ENCODE measurements around the gene TESPA1. TPM values are rescaled to one million over a fixed set of nuclear protein-coding genes. Genes with fewer than 3 reads are reported as not detected.

Gene TESPA1
- 1 to 10 TPM; 1.1 to 4.6 (median 2.6) TPM for total RNA-seq

DNA sequence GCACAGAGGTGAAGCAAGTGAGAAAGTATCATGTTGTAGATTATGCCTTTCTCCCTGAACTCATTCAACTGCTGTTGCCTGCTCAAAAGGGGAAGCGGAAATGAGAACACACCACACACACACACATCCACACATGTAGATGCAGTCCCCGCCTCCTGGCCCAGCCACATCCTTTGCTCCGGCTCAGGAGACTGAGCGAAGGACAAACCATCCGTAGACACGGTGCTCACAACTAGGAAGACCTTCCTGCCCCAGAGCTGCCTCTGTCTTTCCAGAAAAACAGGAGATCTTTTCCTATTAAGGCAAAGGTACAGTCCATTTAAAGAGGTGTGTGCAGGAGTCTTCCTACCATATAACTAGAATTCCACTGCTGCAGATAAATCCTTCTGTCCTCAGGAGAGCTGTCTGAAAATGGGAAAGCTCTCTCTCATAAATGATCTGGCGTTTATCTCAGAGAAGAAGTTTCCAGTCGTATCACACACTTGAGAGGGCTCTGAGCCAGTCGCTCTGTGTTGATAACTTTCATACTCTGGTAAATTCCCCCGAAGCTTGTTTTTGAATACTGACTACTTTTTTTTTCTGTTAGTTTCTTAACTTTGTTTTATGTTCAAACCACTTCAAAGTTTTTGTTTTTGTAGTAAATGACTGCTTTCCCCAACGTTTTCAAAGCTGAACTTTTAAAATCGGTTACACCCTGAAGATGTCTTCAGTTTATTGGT, at the start of gene TESPA1:
TSS of gene TESPA1 (minus strand) at position 105 of the 719 bp plus-strand sequence. CDS start 10,200 bp downstream, outside the sequence.
- intact Hi-C loops (cut with DNase I) = no loop called here
- Histone ChIP-seq H3K36me3 (no peaks in the 10 kb centered on the region), H3K4me1 (peaks cover 0 to 13% (median 10%) of the 10 kb centered on the region in 4 donors), H3K9me3 (no peaks in the 10 kb centered on the region), H3K27ac (replicated peaks in 1 of 4) (no peak within 1 kb of the TSS), H3K27me3 (no peaks in the 10 kb centered on the region), H3K4me3 (no peak within 1 kb of the TSS)
- no peak for TF ChIP-seq POLR2A (IDR thresholded peaks at IDR 0.05; ENCODE audit: low read depth)
- TF ChIP-seq CTCF (IDR thresholded peaks at IDR 0.05) = no peak
- no peak for TF ChIP-seq EP300 (IDR thresholded peaks at IDR 0.05)
- TF ChIP-seq POLR2AphosphoS5 (IDR thresholded peaks at IDR 0.05) = no peak
- no peak for DNase-seq (ENCODE audit: extremely low spot score)
- 36% methylated on average over 11 of the region's 12 CpGs for WGBS

- DNase-seq (ENCODE audit: extremely low spot score) = no peak
- Histone ChIP-seq H3K4me1 (no peaks in the 10 kb centered on the region), H3K27ac (replicated peaks in 1 of 4) (no peak overlapping the region), H3K9me3 (no peaks in the 10 kb centered on the region), H3K27me3 (peaks cover 0 to 24% (median 2%) of the 10 kb centered on the region in 4 donors), H3K4me3 (no peak overlapping the region), H3K36me3 (no peaks in the 10 kb centered on the region)
- 54% methylated on average over 2 of the region's 6 CpGs for WGBS
- intact Hi-C loops (cut with DNase I) = no loop called here
- TF ChIP-seq POLR2A (IDR thresholded peaks at IDR 0.05; ENCODE audit: low read depth) (no peak), EP300 (IDR thresholded peaks at IDR 0.05) (no peak), CTCF (IDR thresholded peaks at IDR 0.05) (no peak), POLR2AphosphoS5 (IDR thresholded peaks at IDR 0.05) (no peak)
Observed at GRCh38 chr12:55034218-55034617, 49.7 kb upstream of the TESPA1 start.

GRCh38 chr12:55025508-55025907, 40.9 kb upstream of the TESPA1 start:
- Histone ChIP-seq H3K4me3 (no peak overlapping the region), H3K9me3 (no peaks in the 10 kb centered on the region), H3K36me3 (no peaks in the 10 kb centered on the region), H3K27me3 (peaks cover 0 to 28% (median 2%) of the 10 kb centered on the region in 4 donors), H3K27ac (replicated peaks in 1 of 4) (no peak overlapping the region), H3K4me1 (no peaks in the 10 kb centered on the region)
- no peak for DNase-seq (ENCODE audit: extremely low spot score)
- intact Hi-C loops (cut with DNase I) = no loop called here
- TF ChIP-seq POLR2A (IDR thresholded peaks at IDR 0.05; ENCODE audit: low read depth) (no peak), POLR2AphosphoS5 (IDR thresholded peaks at IDR 0.05) (no peak), EP300 (IDR thresholded peaks at IDR 0.05) (no peak), CTCF (IDR thresholded peaks at IDR 0.05) (no peak)
- 86% methylated on average over 2 of the region's 2 CpGs for WGBS

DNA sequence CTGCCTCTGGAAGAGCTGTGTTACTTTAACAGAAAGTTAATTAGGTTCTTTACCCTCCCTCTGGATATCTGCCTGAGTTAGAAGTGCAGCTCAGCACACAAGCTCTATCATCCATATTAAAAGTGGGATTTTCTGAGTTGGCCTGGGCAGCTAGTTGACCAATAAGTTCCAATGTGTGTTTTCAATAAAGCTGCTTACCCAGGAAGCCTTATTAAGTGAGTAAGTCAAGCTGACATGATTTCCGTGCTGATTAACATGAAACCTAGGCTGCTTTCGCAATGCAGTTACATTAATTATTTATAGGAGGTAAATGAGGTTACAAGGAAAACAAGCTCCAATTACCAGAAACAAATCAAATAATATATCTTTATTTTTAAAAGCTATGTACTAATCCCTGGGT, 40.0 kb upstream of the TESPA1 start:
- intact Hi-C loops (cut with DNase I) = no loop called here
- DNase-seq (ENCODE audit: extremely low spot score) = no peak
- Histone ChIP-seq H3K27me3 (peaks cover 0 to 32% (median 0%) of the 10 kb centered on the region in 4 donors), H3K36me3 (no peaks in the 10 kb centered on the region), H3K9me3 (no peaks in the 10 kb centered on the region), H3K4me1 (peaks cover 0 to 6% (median 3%) of the 10 kb centered on the region in 4 donors), H3K27ac (replicated peaks in 1 of 4) (no peak overlapping the region), H3K4me3 (no peak overlapping the region)
- 72% methylated on average over 2 of the region's 2 CpGs for WGBS
- TF ChIP-seq POLR2AphosphoS5 (IDR thresholded peaks at IDR 0.05) (no peak), POLR2A (IDR thresholded peaks at IDR 0.05; ENCODE audit: low read depth) (no peak), CTCF (IDR thresholded peaks at IDR 0.05) (no peak), EP300 (IDR thresholded peaks at IDR 0.05) (no peak)

All from esophagus muscularis mucosa (tissue), 4 donors.